Measurements from ENCODE around the gene SDS. TPM values are rescaled to one million over a fixed set of nuclear protein-coding genes. Genes with fewer than 3 reads are reported as not detected.

Gene SDS
- total RNA-seq, 4 donors from 2014 or later: 0.90 TPM; not detected in 3

- Histone ChIP-seq H3K27me3 (no peaks in the 10 kb centered on the region), H3K4me1 (peaks cover 0 to 17% (median 0%) of the 10 kb centered on the region in 4 donors), H3K9me3 (no peaks in the 10 kb centered on the region), H3K27ac (peak overlapping the region in 2 of 4 donors; percentile 38 to 62), H3K36me3 (peaks cover 0 to 64% (median 0%) of the 10 kb centered on the region in 3 donors), H3K4me3 (no peak overlapping the region)
- no peak for TF ChIP-seq POLR2A (IDR thresholded peaks at IDR 0.05)
- no peak for TF ChIP-seq CTCF (IDR thresholded peaks at IDR 0.05)
- no peak for TF ChIP-seq EP300 (IDR thresholded peaks at IDR 0.05)
- WGBS, 2 donors: 89 to 99% methylated on average over 6 of the region's 6 CpGs
- DNase-seq (ENCODE audit: low spot score in 2 of 2): no peak
Observed at GRCh38 chr12:113371808-113372207, 31.9 kb downstream of the SDS start.

- TF ChIP-seq CTCF (IDR thresholded peaks at IDR 0.05) (no peak), POLR2A (IDR thresholded peaks at IDR 0.05) (no peak), EP300 (IDR thresholded peaks at IDR 0.05) (no peak)
- peak overlapping the region in 2 of 4 donors; percentile 38 to 85 for H3K27ac ChIP-seq
- H3K4me3 ChIP-seq: no peak overlapping the region
- no peaks in the 10 kb centered on the region for H3K9me3 ChIP-seq
- peaks cover 0 to 17% (median 0%) of the 10 kb centered on the region in 4 donors for H3K4me1 ChIP-seq
- DNase-seq (ENCODE audit: low spot score in 2 of 2): no peak
- H3K36me3 ChIP-seq: peaks cover 0 to 61% (median 0%) of the 10 kb centered on the region in 3 donors
- H3K27me3 ChIP-seq: no peaks in the 10 kb centered on the region
- WGBS, 2 donors: 77 to 82% methylated on average over 5 to 7 of the region's 7 CpGs
Observed at GRCh38 chr12:113370923-113371682, 32.6 kb downstream of the SDS start.

GRCh38 chr12:113369391-113369985 lies 34.2 kb downstream of the SDS start:
- H3K4me1 ChIP-seq: peaks cover 0 to 17% (median 0%) of the 10 kb centered on the region in 4 donors
- no peaks in the 10 kb centered on the region for H3K27me3 ChIP-seq
- no peak for TF ChIP-seq CTCF (IDR thresholded peaks at IDR 0.05)
- TF ChIP-seq EP300 (IDR thresholded peaks at IDR 0.05): peak in 1 of 2 donors; percentile 70
- peaks cover 0 to 59% (median 0%) of the 10 kb centered on the region in 3 donors for H3K36me3 ChIP-seq
- H3K4me3 ChIP-seq: no peak overlapping the region
- no peak for DNase-seq (ENCODE audit: low spot score in 2 of 2)
- no peaks in the 10 kb centered on the region for H3K9me3 ChIP-seq
- peak overlapping the region in 3 of 4 donors; percentile 25 to 85 (median 78) for H3K27ac ChIP-seq
- 43 to 59% methylated on average over 6 of the region's 6 CpGs for WGBS, 2 donors

GRCh38 chr12:113368331-113368730 lies 35.4 kb downstream of the SDS start:
- 88 to 92% methylated on average over 4 of the region's 4 CpGs for WGBS, 2 donors
- Histone ChIP-seq H3K4me3 (no peak overlapping the region), H3K9me3 (no peaks in the 10 kb centered on the region), H3K27ac (peak overlapping the region in 2 of 4 donors; percentile 78 to 85), H3K27me3 (no peaks in the 10 kb centered on the region), H3K4me1 (peaks cover 0 to 17% (median 0%) of the 10 kb centered on the region in 4 donors), H3K36me3 (peaks cover 0 to 57% (median 0%) of the 10 kb centered on the region in 3 donors)
- no peak for DNase-seq (ENCODE audit: low spot score in 2 of 2)
- TF ChIP-seq POLR2A (IDR thresholded peaks at IDR 0.05) (no peak), EP300 (IDR thresholded peaks at IDR 0.05) (no peak), CTCF (IDR thresholded peaks at IDR 0.05) (no peak)

GRCh38 chr12:113366827-113367226 lies 36.9 kb downstream of the SDS start:
- TF ChIP-seq POLR2A (IDR thresholded peaks at IDR 0.05): no peak
- no peak for TF ChIP-seq EP300 (IDR thresholded peaks at IDR 0.05)
- TF ChIP-seq CTCF (IDR thresholded peaks at IDR 0.05): no peak
- no peak for DNase-seq (ENCODE audit: low spot score in 2 of 2)
- Histone ChIP-seq H3K4me1 (peaks cover 0 to 22% (median 0%) of the 10 kb centered on the region in 4 donors), H3K27ac (peak overlapping the region in 1 of 4 donors; percentile 9), H3K4me3 (no peak overlapping the region), H3K9me3 (no peaks in the 10 kb centered on the region), H3K36me3 (peaks cover 0 to 42% (median 0%) of the 10 kb centered on the region in 3 donors), H3K27me3 (no peaks in the 10 kb centered on the region)
- 65 to 70% methylated on average over 4 of the region's 4 CpGs for WGBS, 2 donors
